ENCODE results near the gene TBC1D3I. TPM values are rescaled to one million over a fixed set of nuclear protein-coding genes. Genes with fewer than 3 reads are reported as not detected.

Gene TBC1D3I
- total and polyA plus RNA-seq, 2 experiments from 2014 or later: 0.11 TPM; not detected in 1

DNA sequence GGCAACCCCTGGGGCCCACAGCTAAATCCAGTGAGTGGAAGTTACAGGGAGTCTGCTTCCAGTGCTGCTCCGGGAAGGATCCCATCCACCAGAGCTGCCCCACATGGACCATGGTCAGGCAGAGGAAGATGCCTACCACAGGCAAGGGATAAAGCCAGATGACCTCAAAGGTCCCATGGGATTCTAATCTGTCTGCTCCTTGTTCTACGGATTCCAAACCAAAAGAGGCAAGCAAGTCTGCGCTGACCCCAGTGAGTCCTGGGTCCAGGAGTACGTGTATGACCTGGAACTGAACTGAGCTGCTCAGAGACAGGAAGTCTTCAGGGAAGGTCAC lies 52.1 kb downstream of the TBC1D3I start:
- no peaks in the 10 kb centered on the region for H4K20me1 ChIP-seq (replicated peaks; ENCODE audit: insufficient read depth)
- Mint-ChIP-seq H3K9me3 (no peaks in the 10 kb centered on the region), H3K27ac (no peak overlapping the region), H3K4me3 (no peak overlapping the region), H3K27me3 (ENCODE audit: insufficient read depth, low read depth, poor library complexity) (peaks cover 3% of the 10 kb centered on the region), H3K4me1 (peaks cover 10% of the 10 kb centered on the region; the same call in 2 of the 3 replicates), H3K36me3 (ENCODE audit: low read depth) (no peaks in the 10 kb centered on the region)
- no peaks in the 10 kb centered on the region for H3K4me1 ChIP-seq (ENCODE audit: insufficient read depth)
- H3K4me3 ChIP-seq: no peak overlapping the region
- H3K4me2 ChIP-seq: no peak overlapping the region
- no peak overlapping the region for H2AFZ ChIP-seq
- H3K27ac ChIP-seq (ENCODE audit: low read depth): no peak overlapping the region
- no peaks in the 10 kb centered on the region for H3K27me3 ChIP-seq (ENCODE audit: insufficient read depth)
- no peaks in the 10 kb centered on the region for H3K79me2 ChIP-seq (replicated peaks; ENCODE audit: insufficient read depth)
- no peak for ATAC-seq
- DNase-seq (ENCODE audit: low spot score): no peak
- H3F3A ChIP-seq (replicated peaks; ENCODE audit: low read depth): no peaks in the 10 kb centered on the region
- no peak for TF ChIP-seq POLR2AphosphoS5 (IDR thresholded peaks at IDR 0.05; ENCODE audit: low read depth)
- TF ChIP-seq CREB1 (CRISPR knock-in tag; IDR thresholded peaks at IDR 0.05; ENCODE audit: low read depth): no peak
- TF ChIP-seq NANOG (IDR thresholded peaks at IDR 0.05; ENCODE audit: borderline replicate concordance): no peak
- TF ChIP-seq, protein P1, sequence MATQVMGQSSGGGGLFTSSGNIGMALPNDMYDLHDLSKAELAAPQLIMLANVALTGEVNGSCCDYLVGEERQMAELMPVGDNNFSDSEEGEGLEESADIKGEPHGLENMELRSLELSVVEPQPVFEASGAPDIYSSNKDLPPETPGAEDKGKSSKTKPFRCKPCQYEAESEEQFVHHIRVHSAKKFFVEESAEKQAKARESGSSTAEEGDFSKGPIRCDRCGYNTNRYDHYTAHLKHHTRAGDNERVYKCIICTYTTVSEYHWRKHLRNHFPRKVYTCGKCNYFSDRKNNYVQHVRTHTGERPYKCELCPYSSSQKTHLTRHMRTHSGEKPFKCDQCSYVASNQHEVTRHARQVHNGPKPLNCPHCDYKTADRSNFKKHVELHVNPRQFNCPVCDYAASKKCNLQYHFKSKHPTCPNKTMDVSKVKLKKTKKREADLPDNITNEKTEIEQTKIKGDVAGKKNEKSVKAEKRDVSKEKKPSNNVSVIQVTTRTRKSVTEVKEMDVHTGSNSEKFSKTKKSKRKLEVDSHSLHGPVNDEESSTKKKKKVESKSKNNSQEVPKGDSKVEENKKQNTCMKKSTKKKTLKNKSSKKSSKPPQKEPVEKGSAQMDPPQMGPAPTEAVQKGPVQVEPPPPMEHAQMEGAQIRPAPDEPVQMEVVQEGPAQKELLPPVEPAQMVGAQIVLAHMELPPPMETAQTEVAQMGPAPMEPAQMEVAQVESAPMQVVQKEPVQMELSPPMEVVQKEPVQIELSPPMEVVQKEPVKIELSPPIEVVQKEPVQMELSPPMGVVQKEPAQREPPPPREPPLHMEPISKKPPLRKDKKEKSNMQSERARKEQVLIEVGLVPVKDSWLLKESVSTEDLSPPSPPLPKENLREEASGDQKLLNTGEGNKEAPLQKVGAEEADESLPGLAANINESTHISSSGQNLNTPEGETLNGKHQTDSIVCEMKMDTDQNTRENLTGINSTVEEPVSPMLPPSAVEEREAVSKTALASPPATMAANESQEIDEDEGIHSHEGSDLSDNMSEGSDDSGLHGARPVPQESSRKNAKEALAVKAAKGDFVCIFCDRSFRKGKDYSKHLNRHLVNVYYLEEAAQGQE (IDR thresholded peaks at IDR 0.05; ENCODE audit: unreplicated experiment): no peak
- TF ChIP-seq ZNF114 (CRISPR knock-in tag; IDR thresholded peaks at IDR 0.05): no peak
- no peak for TF ChIP-seq JUNB (IDR thresholded peaks at IDR 0.05; ENCODE audit: unreplicated experiment)
- TF ChIP-seq, protein P2, sequence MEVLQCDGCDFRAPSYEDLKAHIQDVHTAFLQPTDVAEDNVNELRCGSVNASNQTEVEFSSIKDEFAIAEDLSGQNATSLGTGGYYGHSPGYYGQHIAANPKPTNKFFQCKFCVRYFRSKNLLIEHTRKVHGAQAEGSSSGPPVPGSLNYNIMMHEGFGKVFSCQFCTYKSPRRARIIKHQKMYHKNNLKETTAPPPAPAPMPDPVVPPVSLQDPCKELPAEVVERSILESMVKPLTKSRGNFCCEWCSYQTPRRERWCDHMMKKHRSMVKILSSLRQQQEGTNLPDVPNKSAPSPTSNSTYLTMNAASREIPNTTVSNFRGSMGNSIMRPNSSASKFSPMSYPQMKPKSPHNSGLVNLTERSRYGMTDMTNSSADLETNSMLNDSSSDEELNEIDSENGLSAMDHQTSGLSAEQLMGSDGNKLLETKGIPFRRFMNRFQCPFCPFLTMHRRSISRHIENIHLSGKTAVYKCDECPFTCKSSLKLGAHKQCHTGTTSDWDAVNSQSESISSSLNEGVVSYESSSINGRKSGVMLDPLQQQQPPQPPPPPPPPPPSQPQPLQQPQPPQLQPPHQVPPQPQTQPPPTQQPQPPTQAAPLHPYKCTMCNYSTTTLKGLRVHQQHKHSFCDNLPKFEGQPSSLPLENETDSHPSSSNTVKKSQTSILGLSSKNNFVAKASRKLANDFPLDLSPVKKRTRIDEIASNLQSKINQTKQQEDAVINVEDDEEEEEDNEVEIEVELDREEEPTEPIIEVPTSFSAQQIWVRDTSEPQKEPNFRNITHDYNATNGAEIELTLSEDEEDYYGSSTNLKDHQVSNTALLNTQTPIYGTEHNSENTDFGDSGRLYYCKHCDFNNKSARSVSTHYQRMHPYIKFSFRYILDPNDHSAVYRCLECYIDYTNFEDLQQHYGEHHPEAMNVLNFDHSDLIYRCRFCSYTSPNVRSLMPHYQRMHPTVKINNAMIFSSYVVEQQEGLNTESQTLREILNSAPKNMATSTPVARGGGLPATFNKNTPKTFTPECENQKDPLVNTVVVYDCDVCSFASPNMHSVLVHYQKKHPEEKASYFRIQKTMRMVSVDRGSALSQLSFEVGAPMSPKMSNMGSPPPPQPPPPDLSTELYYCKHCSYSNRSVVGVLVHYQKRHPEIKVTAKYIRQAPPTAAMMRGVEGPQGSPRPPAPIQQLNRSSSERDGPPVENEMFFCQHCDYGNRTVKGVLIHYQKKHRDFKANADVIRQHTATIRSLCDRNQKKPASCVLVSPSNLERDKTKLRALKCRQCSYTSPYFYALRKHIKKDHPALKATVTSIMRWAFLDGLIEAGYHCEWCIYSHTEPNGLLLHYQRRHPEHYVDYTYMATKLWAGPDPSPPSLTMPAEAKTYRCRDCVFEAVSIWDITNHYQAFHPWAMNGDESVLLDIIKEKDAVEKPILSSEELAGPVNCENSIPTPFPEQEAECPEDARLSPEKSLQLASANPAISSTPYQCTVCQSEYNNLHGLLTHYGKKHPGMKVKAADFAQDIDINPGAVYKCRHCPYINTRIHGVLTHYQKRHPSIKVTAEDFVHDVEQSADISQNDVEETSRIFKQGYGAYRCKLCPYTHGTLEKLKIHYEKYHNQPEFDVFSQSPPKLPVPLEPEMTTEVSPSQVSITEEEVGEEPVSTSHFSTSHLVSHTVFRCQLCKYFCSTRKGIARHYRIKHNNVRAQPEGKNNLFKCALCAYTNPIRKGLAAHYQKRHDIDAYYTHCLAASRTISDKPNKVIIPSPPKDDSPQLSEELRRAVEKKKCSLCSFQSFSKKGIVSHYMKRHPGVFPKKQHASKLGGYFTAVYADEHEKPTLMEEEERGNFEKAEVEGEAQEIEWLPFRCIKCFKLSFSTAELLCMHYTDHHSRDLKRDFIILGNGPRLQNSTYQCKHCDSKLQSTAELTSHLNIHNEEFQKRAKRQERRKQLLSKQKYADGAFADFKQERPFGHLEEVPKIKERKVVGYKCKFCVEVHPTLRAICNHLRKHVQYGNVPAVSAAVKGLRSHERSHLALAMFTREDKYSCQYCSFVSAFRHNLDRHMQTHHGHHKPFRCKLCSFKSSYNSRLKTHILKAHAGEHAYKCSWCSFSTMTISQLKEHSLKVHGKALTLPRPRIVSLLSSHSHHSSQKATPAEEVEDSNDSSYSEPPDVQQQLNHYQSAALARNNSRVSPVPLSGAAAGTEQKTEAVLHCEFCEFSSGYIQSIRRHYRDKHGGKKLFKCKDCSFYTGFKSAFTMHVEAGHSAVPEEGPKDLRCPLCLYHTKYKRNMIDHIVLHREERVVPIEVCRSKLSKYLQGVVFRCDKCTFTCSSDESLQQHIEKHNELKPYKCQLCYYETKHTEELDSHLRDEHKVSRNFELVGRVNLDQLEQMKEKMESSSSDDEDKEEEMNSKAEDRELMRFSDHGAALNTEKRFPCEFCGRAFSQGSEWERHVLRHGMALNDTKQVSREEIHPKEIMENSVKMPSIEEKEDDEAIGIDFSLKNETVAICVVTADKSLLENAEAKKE (CRISPR knock-in tag; IDR thresholded peaks at IDR 0.05): no peak
- TF ChIP-seq, protein P3, sequence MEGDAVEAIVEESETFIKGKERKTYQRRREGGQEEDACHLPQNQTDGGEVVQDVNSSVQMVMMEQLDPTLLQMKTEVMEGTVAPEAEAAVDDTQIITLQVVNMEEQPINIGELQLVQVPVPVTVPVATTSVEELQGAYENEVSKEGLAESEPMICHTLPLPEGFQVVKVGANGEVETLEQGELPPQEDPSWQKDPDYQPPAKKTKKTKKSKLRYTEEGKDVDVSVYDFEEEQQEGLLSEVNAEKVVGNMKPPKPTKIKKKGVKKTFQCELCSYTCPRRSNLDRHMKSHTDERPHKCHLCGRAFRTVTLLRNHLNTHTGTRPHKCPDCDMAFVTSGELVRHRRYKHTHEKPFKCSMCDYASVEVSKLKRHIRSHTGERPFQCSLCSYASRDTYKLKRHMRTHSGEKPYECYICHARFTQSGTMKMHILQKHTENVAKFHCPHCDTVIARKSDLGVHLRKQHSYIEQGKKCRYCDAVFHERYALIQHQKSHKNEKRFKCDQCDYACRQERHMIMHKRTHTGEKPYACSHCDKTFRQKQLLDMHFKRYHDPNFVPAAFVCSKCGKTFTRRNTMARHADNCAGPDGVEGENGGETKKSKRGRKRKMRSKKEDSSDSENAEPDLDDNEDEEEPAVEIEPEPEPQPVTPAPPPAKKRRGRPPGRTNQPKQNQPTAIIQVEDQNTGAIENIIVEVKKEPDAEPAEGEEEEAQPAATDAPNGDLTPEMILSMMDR (conservative IDR thresholded peaks at IDR 0.05; ENCODE audit: low read depth in 2 of 2): no peak
- no peak for TF ChIP-seq ZNF331 (CRISPR knock-in tag; IDR thresholded peaks at IDR 0.05; ENCODE audit: low read depth)
- TF ChIP-seq EZH2phosphoT487 (IDR thresholded peaks at IDR 0.05; ENCODE audit: unreplicated experiment): no peak
- TF ChIP-seq, protein P4, sequence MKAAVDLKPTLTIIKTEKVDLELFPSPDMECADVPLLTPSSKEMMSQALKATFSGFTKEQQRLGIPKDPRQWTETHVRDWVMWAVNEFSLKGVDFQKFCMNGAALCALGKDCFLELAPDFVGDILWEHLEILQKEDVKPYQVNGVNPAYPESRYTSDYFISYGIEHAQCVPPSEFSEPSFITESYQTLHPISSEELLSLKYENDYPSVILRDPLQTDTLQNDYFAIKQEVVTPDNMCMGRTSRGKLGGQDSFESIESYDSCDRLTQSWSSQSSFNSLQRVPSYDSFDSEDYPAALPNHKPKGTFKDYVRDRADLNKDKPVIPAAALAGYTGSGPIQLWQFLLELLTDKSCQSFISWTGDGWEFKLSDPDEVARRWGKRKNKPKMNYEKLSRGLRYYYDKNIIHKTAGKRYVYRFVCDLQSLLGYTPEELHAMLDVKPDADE (IDR thresholded peaks at IDR 0.05): no peak
- no peak for TF ChIP-seq EZH2 (IDR thresholded peaks at IDR 0.05; ENCODE audit: low read depth, unreplicated experiment)
- no peak for TF ChIP-seq STAT1 (IDR thresholded peaks at IDR 0.05; ENCODE audit: unreplicated experiment)
- peaks cover 5% of the 10 kb centered on the region for H3K9me2 ChIP-seq (ENCODE audit: insufficient read depth)
- no peaks in the 10 kb centered on the region for H3K36me3 ChIP-seq (ENCODE audit: insufficient read depth)
